ENCODE measurements around the gene CFAP107.

GRCh38 chr1:12711536-12711935 is 34.5 kb upstream of the CFAP107 start:
- TF ChIP-seq CTCF (IDR thresholded peaks at IDR 0.05; ENCODE audit: low read depth, low read length), result no peak
- no peak for TF ChIP-seq POLR2A (IDR thresholded peaks at IDR 0.05; ENCODE audit: extremely low read depth, insufficient read length)
